GM18870 (cell line): ENCODE data around the gene ISLR2.
"Not testable (repeated sequence)": the region's sequence is repeated elsewhere in the genome, so short reads cannot be mapped to it uniquely, and the experiment has no call there.

Experiments
- ATAC-seq: cut with Tn5 transposase; IDR thresholded peaks from one replicate; pipeline ENCODE4 v1.9.1; 2021; ENCODE audit warnings: moderate library complexity; ENCODE audit not compliant: unreplicated experiment

ISLR2 gene

GRCh38 chr15:74156678-74157411, 26.5 kb downstream of the ISLR2 start:
- no peak for ATAC-seq

DNA sequence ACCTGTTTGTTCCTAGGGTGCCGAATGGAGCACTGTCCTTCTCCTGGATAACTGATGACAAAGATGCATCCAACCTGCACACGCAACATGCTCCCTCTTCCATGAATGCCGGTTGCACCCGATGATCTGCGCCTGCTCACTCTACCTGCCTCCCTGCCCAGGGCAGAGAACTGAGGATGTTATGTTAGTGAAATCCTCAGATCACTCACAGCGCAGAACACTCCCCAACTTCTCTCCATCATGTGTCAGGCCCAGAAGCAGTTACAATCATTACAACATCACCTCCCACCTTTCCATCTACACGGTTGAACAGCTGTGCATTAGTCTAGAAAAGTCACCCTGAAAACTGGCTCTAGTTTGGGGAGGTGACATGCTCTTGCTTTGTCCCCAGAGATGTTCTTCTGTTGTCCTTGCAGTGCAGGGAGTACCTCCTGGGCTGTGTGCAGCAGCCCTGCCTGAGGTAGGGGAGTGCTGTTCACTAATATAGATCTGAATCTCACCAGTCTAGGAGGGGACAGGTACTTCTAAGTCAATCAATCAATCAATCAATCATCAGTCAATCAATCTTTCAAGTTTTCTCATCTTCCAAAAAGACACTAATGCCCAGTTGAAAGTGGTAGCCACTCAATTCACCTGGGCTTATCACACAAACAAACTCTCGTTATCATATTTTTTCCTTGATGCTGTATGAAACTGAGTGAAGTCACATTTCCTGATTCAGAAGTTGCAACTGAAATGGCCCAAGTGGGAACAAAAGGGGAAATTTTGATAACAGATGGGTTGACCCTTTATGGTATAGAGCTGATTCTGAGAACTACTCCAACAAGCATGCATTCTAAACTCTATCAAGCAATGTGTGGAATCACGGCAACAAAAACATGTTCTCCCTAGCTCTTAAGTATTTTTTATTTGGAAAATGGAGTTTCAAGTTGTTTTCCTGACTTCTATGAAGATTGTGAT, 27.8 kb downstream of the ISLR2 start:
- no peak for ATAC-seq

DNA sequence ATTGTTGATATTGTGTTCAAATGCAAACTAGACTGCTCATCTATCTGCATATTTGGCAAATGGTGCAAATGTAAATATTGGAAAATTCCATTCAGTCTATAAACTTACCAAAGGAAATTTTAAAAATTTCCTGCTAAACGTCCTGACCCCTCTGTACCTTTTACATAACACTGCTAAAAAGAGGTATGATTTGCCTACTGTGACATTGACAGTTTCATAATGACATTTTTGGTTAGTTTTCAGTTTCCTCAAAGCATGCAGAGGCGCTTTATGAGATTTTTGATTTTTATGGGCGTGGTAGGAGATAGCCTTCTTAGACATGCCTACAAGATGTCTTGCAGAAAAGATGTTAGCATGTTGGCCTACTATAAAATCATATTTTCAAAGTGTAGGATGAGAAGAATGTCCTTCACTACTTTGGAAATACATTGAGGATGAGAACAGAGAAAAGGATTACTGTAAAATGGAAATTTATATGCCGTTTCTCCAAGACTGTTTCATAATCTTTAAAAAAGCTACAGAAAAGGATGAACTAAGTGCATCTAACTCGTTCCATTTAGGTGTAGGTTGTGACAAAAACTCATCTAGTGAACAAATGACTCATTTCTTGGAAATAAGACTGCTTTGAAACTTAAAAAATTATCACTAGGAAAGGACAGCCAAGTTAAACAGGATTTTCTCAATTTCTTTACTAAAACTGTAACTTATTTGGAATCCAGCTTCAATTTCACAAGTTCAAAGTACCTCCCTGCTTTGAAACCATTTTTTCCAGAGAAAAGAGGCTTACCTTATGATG, 28.7 kb downstream of the ISLR2 start:
- ATAC-seq: no peak

DNA sequence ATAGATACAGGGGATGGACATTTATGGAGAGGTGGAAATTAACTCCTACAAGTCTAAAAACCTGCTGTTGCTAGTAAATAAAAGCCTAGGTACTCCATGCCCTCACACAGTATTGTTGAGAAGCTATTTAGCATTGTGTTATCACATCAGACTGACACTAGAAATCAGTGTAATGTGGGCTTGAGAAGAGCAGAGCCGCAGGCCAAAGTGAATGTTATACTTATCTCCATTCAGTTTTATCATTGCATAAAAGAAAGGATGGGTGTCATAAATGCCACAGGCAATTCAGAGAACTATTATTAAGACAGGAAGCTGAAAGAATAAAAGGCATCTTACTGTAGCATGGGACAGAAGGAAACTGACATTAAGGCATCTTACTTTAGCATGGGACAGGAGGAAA, 29.4 kb downstream of the ISLR2 start:
- no peak for ATAC-seq

- ATAC-seq: not testable (repeated sequence)
Observed at GRCh38 chr15:74160390-74160789, 30.0 kb downstream of the ISLR2 start.

GRCh38 chr15:74162195-74162536, 31.8 kb downstream of the ISLR2 start:
- not testable (repeated sequence) for ATAC-seq

DNA sequence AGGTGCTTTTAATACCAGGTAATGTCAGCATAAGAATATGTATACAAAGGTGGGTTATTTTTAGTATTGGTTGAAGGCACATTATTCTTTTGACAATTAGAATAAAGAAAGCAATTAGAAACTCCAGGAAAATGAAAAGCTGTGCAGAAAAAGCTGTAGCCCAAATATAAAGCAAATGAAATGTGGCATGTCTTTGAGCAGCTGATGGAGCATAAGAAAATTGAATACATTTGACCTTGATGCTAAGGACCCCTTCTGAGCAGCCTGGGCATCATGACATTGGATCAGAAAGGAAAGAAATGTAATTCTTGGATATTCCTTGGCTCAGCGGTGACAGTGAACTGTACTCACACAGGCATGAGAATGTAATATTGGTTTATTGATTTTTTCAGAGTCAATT, 35.1 kb downstream of the ISLR2 start:
- no peak for ATAC-seq

DNA sequence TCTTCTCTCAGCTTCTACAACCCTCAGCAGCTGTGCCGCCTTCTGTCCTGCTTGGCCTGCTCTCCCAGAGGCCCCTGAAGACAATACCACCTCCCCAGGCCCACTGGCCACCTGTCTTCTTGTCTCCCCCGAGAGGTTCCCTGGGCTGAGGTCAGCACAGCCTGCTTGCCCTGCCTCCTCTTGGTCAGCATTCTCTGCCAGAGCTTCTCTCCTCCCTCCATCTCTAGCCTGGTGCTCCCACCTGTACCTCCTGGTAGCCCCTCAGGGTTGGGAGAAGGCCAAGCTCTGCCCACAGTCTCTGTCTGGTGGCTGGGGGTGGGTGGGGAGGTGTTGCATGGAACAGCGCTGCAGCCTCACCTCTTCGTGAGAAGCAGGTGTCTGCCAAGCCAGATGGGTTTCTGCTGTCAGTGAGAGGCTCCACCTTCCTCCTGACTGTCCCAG, 37.5 kb downstream of the ISLR2 start:
- no peak for ATAC-seq

DNA sequence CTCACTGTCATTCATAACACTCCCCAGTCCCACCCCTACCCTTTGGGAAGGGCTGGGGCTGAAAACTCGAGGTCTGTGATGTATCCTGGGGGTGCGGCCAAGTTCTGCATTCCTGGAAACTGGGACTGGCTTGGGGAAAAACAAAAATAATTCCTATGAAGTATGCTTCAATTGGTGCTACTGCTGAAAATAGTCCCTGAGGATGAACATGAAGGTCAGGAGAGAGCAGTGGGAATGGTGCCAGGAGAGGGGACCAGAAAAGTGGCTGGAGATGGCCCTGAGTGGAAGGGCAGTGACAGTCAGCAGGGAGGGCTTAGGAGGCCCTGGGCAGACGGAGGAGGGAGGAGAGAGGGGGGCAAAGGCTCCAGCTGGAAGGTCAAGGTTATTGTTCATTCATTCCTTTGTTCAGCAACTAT, 38.3 kb downstream of the ISLR2 start:
- no peak for ATAC-seq

- ATAC-seq: no peak
Observed at GRCh38 chr15:74170071-74170844, 39.9 kb downstream of the ISLR2 start.

- no peak for ATAC-seq
Observed at GRCh38 chr15:74170875-74171578, 40.6 kb downstream of the ISLR2 start.

GRCh38 chr15:74171965-74172541, 41.7 kb downstream of the ISLR2 start:
- no peak for ATAC-seq

DNA sequence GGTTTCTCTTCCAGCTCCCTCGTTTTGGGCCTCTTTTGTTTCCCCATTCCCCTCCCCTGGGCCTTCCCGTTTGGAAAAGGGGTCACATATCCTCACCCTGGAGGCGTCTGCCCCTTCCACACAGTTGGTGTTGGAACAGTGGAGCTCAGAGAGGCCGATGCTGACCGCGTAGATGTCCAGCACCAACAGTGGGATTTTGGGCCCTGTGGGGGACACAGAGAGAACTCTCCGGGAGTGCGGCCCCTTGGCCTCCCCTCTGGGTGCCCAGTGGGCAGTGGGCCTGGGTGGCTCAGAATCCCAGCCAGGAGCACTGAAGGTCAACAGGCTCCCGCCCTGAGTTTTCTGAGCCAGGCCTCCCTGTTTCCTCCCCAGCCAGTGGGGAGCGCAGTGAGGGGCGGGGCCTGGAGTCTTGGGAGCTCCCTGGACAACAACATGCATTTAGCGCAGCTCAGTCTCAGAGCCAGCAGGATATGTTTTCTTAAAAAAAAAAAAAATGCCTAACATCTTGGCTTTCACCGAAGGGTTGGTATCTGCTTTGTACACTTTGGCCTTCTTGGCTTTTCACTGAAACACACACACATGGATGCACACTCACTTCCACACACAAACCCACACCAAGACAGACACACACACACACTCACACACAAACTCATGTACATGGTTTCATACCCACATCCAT, 42.5 kb downstream of the ISLR2 start:
- ATAC-seq: no peak

GRCh38 chr15:74173380-74174218, 43.2 kb downstream of the ISLR2 start, which contains the start of gene ISLR:
Gene ISLR, plus strand, starts transcription at chr15:74173710. Its CDS starts 1,149 bp downstream, at chr15:74174859.
- ATAC-seq: no peak

- ATAC-seq: no peak
Observed at GRCh38 chr15:74174219-74174957, 44.0 kb downstream of the ISLR2 start.

DNA sequence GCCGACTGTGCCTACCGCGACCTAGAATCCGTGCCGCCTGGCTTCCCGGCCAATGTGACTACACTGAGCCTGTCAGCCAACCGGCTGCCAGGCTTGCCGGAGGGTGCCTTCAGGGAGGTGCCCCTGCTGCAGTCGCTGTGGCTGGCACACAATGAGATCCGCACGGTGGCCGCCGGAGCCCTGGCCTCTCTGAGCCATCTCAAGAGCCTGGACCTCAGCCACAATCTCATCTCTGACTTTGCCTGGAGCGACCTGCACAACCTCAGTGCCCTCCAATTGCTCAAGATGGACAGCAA, 44.5 kb downstream of the ISLR2 start:
- no peak for ATAC-seq
